ENCODE results near the gene PIEZO2.
A peak's percentile ranks its signal among the peaks of the same experiment; 100 is the strongest.

The PIEZO2 gene

GRCh38 chr18:10787293-10787901, 362.0 kb downstream of the PIEZO2 start:
- peak; percentile 19 for DNase-seq (ENCODE audit: low read depth)

GRCh38 chr18:10785798-10786197, 363.6 kb downstream of the PIEZO2 start:
- DNase-seq (ENCODE audit: low read depth) = no peak

- DNase-seq (ENCODE audit: low read depth) = no peak
Observed at GRCh38 chr18:10784596-10785202, 364.7 kb downstream of the PIEZO2 start.

GRCh38 chr18:10783941-10784340, 365.4 kb downstream of the PIEZO2 start:
- no peak for DNase-seq (ENCODE audit: low read depth)

GRCh38 chr18:10776493-10776892, 372.9 kb downstream of the PIEZO2 start:
- no peak for DNase-seq (ENCODE audit: low read depth)

GRCh38 chr18:10775026-10775425, 374.3 kb downstream of the PIEZO2 start:
- DNase-seq (ENCODE audit: low read depth) = no peak

- no peak for DNase-seq (ENCODE audit: low read depth)
Observed at GRCh38 chr18:10771053-10771709, 378.2 kb downstream of the PIEZO2 start.

GRCh38 chr18:10770264-10770663, 379.1 kb downstream of the PIEZO2 start:
- no peak for DNase-seq (ENCODE audit: low read depth)

GRCh38 chr18:10768221-10768620, 381.1 kb downstream of the PIEZO2 start:
- no peak for DNase-seq (ENCODE audit: low read depth)

- DNase-seq (ENCODE audit: low read depth) = no peak
Observed at GRCh38 chr18:10767658-10768057, 381.7 kb downstream of the PIEZO2 start.

GRCh38 chr18:10760986-10761385, 388.4 kb downstream of the PIEZO2 start:
- DNase-seq (ENCODE audit: low read depth) = no peak

GRCh38 chr18:10759241-10759640, 390.1 kb downstream of the PIEZO2 start:
- DNase-seq (ENCODE audit: low read depth) = no peak

- DNase-seq (ENCODE audit: low read depth) = no peak
Observed at GRCh38 chr18:10757946-10758345, 391.4 kb downstream of the PIEZO2 start.

GRCh38 chr18:10757349-10757748, 392.0 kb downstream of the PIEZO2 start:
- no peak for DNase-seq (ENCODE audit: low read depth)

GRCh38 chr18:10755855-10756254, 393.5 kb downstream of the PIEZO2 start:
- DNase-seq (ENCODE audit: low read depth) = no peak

- DNase-seq (ENCODE audit: low read depth) = no peak
Observed at GRCh38 chr18:10754128-10754527, 395.2 kb downstream of the PIEZO2 start.

GRCh38 chr18:10752382-10752781, 397.0 kb downstream of the PIEZO2 start:
- DNase-seq (ENCODE audit: low read depth) = no peak

- DNase-seq (ENCODE audit: low read depth) = no peak
Observed at GRCh38 chr18:10751653-10752052, 397.7 kb downstream of the PIEZO2 start.

- no peak for DNase-seq (ENCODE audit: low read depth)
Observed at GRCh38 chr18:10750191-10751035, 399.0 kb downstream of the PIEZO2 start.

- no peak for DNase-seq (ENCODE audit: low read depth)
Observed at GRCh38 chr18:10748641-10749040, 400.7 kb downstream of the PIEZO2 start.

- DNase-seq (ENCODE audit: low read depth) = no peak
Observed at GRCh38 chr18:10745971-10746370, 403.4 kb downstream of the PIEZO2 start.

- DNase-seq (ENCODE audit: low read depth) = no peak
Observed at GRCh38 chr18:10745219-10745618, 404.1 kb downstream of the PIEZO2 start.

- no peak for DNase-seq (ENCODE audit: low read depth)
Observed at GRCh38 chr18:10743766-10744165, 405.6 kb downstream of the PIEZO2 start.

All from fibroblast of gingiva (primary cell).